HT-29 (cell line): ENCODE measurements around the gene PLEKHM3. TPM values are rescaled to one million over a fixed set of nuclear protein-coding genes. Genes with fewer than 3 reads are reported as not detected.

Source experiments
- DNase-seq: peaks from one replicate; pipeline ENCODE4 v3.0.0-alpha.2; 2015; ENCODE audit warnings: low spot score
- total RNA-seq: library from RNA; depleted of rRNA; stranded (reverse); fragments of >200 nt; shearing (Covaris generic); gene quantifications from 2 replicates; pipeline ENCODE4 v1.2.3, GENCODE V29; 2014

The PLEKHM3 gene
- total RNA-seq, 1 experiment from 2014 or later = 9.0 TPM

DNA sequence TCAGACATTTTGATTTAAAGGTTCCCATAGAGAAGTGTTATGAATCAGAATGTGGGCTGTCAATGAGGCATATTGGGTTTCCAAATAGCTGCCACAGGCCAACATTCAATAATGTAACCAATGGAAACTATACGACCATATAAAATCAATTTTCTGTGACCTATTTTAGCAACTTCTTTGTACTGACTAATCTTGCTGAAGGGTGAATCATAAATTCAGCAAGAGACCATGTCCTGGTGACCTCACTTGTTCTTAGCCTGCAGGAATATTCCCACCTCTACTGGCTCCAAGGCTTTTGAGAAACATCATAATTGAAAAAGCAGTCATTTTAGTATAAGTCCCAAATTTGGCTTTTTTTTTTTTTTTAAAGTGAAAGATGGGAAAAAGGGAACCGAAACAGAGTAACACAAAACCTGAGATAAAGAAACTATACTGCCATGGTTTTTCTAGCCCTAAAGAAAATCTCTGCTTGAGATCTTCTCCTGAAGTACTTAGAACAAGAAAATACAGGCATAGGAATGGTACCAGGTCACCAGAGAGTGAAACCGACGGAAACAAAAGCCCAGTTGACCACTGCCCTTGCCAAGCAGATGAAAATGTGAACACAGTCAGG is 32.1 kb downstream of the PLEKHM3 start:
- DNase-seq = no peak

DNA sequence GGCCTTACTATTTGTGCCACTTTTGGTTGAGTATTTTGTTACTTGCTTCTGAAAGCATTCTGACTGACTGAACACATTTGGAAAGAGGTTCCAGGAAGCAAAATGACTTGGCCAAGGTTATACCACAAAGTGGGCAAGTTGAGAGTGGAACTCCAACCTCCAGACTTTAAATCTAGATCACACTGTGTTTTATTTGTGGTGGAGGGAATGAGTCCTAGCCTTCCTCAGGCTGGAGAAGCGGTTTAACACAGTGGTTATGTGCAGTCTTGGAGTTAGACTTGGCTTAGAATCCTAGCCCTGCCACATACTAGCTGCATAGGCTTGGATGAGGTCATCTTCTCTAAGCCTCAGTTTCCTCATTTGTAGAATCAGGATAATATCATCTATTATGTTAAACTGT is 33.4 kb downstream of the PLEKHM3 start:
- no peak for DNase-seq

DNA sequence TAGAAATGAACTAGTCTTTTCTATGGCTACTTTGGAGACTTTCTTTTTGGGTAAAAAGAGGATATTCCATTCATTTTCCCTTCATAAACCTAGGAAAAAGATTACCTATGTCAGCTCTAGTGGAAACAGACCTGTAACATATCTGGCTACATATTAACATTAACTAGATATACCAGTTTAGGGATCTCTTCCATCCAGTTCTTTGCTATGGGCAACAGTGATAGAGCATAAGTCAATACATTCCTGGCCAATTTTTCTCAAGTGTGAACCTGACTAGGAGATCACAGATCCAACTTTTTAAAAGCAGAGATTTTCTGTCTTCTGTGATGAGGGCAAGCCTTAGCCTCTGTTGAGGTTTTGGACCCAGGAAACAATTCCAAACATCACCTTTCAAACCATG is 34.5 kb downstream of the PLEKHM3 start:
- DNase-seq = no peak

DNA sequence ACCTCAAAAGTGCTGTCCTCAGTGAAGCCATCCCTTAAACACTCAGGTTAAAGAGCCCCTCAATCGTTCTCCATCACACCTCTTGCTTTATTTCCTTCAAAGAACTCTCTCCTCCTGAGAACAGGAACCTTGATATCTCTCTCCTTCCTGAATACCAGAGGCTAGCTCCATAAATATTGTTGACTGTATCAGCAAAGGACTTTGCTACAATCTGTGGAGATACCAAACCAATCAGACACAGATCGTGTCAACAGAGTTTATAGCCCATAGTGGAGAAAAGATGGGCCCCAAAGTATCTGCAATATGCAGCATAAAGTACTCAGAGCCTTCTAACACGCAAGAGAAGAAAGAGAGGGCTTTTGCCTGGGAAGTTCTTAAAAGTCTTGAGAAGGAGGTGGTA is 36.4 kb downstream of the PLEKHM3 start:
- DNase-seq = no peak

DNA sequence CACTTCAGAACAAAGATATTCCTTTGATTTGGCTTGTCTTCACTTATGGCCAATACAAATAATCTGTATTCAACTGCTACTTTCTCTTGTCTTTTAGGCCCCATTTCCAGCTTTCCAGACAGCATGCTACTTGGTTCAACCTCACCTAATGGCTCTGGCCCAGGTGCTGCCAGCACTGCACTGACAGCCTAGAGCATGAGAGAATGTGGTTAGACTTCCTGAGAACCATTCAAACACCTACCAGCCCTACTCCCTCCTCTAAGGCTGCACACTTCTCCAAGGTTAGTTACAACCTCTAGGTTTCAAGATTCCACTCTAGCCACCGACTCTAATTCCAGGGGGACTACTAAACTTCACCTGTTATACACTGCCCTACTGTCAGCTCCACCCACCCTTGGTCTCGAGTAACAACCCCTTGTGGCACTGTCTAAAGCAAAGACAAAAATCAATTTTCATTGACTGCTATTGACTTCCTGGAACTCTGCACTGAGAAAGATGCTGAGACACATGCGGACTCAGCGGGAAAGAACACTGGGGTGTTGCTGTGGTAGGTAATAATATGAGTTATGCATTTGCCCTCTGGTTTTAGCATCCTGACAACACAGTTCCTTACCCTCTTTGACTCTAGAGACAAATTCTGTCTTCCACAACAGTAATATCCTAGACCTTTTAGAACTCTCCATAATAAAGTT is 38.2 kb downstream of the PLEKHM3 start:
- DNase-seq = no peak

DNA sequence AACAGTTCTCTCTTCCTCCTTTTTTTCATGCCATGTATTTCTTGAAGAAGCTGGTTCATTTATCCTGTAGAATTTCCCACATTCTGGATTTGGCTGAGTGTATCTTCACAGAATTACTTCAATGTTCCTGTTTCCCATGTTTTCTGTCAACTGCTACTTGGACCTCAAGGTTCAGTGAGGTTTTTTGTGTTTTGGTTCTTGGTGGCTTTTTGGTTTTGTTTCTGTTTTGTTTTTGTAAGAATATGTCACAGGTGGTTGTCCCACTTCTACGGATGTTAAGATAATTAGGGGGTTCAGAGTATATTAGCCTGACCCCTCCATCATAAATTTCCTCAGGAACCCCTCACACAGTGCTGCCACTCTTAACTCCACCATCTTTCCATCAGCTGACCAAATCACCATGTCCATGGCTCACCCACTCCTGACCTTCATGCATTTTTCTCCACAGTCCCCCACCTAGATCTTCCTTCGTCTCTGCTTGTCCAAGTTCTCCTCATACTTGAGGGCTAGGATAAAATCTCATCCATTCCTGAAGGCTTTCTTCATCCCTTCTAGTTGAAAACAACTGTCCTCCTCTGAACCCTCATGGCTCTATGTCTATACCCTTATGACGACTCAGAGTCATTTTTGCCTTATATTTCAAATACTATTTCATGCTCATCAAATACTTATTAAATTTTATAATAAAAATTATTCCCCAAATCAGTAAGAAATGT is 40.4 kb downstream of the PLEKHM3 start:
- no peak for DNase-seq

DNA sequence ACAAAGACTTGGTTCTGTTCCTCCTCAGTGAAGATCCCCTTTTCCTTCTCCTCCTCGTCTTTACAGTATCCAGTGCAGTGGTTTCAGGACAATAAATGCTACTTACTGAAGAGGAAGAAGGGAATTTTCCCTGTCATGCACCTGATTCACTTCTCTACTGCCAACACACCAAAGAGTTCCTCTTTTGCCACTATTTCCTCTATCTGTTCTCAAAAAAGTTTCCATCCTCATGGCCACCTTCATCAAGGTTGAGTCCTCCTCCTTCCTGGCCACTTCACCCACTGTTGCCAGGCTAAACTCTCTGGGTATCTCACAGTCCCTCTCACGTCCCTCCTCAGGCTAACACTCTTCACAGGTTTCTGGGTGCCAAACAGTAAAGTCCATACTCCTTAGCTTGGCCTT is 41.7 kb downstream of the PLEKHM3 start:
- DNase-seq = no peak

DNA sequence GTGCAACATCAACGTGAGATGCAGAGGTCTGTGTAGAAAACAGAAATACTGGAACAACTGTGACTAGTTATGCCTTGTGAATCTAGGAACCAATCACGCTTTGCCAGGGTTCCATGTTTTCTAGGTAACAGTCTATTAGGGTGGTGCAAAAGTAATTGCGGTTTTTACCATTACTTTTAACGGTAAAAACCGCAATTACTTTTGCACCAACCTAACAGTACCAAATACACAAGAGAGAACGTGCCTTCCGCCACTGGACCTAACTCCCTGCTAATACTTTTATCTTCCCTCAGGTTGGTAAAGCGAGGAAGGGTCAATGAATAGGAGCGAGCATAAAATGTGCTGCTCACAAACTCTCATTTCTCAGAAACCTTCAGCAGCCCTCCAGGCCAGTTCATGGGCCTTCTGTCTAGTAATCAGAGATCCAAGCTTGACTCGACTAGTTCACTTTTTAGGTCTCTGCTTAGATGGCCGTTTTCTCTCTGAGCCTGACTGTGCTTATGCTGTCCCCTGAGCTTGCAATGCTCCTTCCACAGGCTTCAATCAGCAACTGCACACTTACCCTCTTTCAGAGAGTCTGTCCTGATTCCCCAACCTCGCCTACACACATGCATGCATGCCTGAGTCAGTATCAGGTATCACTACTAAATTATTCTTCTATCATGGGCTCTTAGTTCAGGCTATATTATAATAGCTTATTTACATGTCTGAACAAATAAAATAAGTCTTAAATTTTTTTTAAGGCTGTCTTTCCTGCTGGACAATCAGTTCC is 47.0 kb downstream of the PLEKHM3 start:
- DNase-seq = no peak

DNA sequence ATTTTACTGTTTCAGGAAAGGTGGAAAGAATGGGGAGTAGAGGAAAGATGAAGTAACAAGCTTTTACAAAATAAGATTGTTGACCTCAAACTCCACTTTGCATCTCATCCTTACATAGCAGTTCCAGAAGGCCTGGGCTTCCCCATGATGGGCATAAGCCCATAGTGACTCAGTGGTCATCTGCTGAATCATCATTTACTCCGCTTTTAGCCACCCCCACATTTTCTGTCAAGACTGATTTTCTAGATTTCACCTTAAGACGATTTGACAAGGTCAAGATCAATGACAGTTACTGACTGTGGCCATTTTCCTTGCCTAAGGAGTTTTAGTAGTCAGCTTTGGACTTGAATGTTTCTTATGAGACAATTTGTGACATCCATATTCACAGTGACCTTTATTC is 49.4 kb downstream of the PLEKHM3 start:
- DNase-seq = no peak

DNA sequence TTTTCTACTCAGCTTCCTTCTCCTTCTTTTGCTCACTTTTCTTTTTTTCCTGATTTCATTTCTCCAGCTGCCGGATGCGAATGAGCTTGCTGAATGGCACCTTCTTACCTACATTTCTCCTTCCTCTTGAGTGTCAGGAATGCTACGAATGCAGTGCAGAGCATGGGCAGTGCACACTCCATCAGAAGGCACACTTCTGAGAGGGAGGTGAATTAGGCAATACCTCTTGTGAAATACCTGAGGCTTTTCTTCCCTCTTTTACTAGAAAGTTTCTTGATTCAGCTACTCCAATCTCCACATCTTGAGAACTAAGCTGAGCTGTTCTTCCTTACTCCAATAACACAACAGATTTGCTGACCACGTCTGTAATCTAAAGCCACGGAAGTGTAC is 51.1 kb downstream of the PLEKHM3 start:
- peak; percentile 45 for DNase-seq

DNA sequence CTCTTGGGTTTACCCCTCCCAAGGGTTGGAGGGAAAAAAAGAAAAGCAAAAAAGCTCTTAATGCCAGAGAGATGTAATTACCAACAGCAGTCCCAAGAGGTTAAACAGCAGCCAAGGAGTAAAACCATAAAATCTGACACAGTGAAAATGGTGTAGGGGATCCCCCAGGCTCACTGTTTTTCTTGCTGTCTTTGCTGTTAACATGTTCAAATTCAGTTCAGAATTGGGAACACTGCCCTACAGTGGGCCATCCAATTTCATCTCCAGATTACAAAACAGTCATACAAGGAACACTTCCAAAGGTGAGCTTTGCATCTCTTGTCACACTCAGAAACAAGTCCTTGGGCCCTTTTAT is 54.5 kb downstream of the PLEKHM3 start:
- no peak for DNase-seq

DNA sequence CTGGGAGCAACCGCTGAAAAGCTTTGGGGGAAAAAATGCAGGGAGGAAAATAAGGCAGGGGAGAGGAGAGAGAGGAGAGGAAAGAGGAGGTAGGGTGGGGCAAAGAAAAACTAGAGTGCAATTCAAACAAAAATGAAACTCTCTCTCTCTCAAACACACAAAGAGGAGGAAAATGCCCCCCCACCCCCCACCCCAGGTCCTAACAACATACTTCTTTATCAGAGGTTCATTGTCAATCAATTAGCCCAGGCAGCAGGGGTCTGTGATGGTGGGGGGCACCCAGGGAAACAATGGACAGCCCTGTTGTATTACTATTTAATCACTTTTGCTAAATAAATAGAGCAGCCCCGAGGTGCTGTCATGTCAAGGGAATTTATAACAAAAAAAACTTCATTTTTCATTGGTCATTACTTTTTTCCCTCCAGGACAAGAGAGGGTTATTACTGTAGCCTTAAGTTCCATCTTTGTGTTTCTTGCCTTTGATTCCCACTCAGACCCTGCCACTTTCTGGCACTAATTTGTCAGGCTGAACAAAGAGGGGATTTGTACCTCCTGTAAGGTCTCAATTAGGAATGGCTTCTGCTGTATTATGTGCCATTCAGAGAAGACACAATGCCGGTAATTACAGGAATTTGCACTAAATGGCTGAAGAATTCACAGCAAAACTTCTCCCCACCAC is 55.0 kb downstream of the PLEKHM3 start:
- no peak for DNase-seq

DNA sequence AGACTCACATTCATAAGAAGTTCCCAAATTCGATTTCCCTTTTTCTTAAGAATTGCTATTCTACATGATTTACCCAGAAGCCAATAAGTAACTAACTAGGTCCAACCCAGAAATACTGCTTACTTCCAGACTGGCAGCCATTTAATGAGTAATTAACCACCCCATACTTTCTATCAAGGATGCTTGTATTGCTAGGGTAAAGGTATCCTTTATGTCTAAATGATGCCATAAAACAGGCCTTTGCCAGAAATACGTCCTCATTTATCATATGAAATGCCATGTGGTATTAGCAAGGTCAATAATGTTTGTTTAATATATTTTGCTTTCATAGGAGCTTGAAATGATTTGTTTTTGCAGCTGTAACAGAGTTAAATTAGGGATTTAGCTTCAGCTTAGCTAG is 56.1 kb downstream of the PLEKHM3 start:
- no peak for DNase-seq

DNA sequence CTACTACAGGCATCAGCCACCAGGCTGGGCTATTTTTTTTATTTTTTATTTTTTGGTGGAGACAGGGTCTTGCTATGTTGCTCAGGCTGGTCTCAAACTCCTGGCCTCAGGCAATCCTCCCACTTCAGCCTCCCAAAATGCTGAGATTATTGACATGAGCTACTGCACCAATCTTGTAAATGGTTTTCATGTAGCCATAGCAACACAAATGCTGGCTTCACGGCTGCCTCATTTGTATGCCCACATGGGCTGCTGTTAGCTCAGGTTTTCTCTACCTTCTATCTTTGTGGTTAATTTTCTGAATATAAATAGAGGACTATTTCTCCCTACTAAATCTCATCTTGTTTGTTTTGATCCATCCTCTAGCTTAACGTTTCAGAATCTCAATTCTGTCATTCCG is 58.2 kb downstream of the PLEKHM3 start:
- DNase-seq = no peak

DNA sequence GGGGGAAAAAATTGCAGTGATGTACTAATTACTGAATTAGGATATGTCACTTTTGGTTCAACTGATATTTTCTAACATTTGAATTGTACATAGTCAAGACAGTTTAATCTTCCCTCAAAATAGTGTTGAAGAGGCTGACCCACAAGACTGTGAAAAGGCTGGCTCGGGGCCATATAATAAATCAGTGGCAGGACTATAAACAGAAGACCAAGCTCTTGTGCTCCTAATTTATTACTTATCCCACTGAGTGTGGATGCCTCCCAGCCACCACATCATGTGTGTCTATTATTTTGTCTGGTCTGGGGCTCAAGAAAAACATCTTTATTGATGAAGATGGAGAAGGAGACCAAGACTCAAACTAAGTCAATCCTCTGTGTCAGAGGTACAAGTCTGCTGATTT is 64.4 kb downstream of the PLEKHM3 start:
- DNase-seq = no peak

DNA sequence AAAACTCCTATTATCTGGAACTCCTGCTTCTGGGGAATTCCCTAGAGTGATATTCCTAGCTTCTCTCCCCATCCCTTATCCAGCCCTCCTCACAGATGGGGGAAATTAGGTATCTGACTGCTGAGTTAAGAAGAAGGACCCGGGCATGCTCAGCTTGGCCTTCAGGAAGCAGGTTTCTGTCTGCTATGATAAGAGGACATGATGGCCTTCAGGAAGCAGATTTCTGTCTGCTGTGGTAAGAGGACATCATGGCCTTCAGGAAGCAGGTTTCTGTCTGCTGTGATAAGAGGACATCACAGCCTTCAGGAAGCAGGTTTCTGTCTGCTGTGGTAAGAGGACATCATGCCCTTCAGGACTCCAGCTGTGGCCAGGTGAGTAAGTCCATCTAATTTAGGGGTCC is 65.2 kb downstream of the PLEKHM3 start:
- no peak for DNase-seq

DNA sequence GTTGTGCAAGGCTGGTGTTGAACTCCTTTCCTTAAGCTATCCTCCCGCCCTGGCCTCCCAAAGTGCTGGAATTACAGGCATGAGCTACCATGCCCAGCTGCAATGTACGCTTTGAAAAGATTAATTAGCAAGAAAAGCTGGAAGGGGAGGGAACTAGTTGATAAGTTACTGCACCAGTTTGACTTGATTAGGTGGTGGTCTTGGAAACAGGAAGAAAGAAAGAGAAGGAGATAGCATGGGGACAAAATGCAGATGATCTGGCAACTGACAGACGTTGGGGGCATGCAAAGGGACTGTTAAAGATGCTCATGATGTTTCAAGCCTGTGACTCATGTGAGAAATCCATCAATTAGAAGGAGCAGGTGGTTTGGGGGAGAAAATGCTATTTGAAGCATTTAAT is 68.6 kb downstream of the PLEKHM3 start:
- DNase-seq = no peak

DNA sequence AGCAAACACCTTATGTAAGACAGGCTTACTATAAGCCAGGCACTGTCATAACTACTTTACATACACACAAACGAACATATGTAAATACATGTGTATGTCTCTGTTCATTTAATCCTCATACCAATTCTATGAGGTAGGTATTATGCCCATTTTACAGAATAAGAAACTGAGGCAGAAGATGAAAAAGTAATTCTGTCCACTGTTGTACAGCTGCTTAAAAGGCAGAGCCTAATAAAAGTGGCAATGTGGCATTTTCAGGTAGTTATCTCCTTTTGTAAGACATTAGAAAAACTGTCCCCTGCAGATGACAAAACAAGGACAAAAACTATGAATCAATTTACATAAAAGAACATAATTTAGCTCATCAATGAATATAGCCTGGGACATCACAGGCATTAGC is 69.9 kb downstream of the PLEKHM3 start:
- no peak for DNase-seq

DNA sequence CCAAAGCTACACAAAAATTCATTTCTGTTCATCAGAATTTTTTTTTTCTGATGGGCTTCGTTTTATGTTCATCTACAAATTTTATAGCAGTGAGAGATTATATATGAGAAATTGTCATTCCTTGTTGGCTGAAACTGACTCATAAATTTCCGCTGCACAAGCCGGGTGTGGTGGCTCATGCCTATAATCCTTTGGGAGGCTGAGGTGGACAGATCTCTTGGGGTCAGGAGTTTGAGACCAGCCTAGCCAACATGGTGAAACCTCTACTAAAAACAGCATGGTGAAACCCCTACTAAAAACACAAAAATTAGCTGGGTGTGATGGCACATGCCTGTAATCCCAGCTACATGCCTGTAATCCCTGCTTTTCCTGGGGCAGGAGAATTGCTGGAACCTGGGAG is 72.0 kb downstream of the PLEKHM3 start:
- DNase-seq = no peak

DNA sequence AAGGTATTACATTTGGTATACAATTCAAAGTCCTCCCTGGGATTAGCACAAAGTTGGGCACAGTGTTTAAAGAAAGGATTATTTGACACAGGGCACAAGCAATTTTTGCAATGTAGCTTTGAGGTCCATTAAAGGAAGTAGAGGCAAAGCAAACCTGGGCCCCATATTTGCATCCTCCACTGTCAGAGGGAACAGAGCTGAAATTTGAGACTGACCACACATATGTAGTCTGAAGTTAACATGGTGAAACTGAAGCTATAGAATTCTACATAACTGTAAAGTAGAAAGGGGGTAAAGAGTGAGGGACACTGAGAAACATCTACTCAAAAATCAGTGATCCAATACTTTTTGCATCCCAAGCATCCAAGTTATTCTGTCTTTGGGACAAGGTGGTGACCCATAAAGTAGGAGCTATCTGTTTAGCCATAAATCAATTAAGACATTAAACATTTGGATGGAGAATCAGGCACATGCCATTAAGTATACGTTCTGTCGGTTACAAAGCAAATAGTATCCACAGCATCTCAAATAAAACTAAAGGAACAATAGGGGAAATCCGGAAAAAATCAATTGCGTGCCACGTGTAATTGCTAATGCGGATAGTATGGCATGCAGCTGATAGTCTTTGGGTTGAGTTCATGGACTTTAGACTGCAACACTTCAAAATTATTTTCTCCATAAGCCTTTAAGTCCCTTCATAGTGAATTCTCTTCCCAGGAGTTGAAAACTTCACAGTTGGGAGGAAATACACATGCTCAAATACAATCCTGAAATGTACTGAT is 72.6 kb downstream of the PLEKHM3 start:
- DNase-seq = no peak
